ENCODE data around the gene SOX13. TPM values are rescaled to one million over a fixed set of nuclear protein-coding genes. Genes with fewer than 3 reads are reported as not detected.

Gene SOX13
- total RNA-seq, 1 donor from 2014 or later = 41.0 TPM

DNA sequence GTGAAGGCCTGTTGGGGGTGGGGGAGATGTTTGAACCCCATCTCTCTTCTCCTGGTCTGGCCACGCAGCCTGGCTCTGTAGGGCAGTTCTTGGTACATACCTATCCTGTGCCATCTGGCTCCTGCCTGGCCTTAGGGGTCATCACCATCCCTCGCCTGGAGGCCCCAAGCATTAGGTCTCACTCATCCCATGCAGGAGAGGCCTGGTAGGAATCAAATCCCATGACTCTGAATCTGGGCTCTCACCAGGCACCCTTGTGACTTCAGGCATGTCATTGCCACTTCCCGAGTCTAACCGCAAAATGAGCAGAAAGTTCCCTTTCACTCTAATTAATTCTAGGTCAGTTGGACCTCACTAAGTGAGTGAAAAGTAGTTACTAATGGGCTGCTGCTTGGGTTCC, 41.7 kb downstream of the SOX13 start:
- Histone ChIP-seq H3K36me3 (peaks cover 6 to 37% of the 10 kb centered on the region in 2 donors), H3K27me3 (no peaks in the 10 kb centered on the region), H3K4me3 (no peak overlapping the region), H3K9me3 (no peaks in the 10 kb centered on the region), H3K27ac (no peak overlapping the region), H3K4me1 (peaks cover 45% of the 10 kb centered on the region)
- no peak for DNase-seq (ENCODE audit: extremely low spot score in 2 of 2)
- intact Hi-C loops (cut with DNase I) = no loop called here
- TF ChIP-seq, protein P1, sequence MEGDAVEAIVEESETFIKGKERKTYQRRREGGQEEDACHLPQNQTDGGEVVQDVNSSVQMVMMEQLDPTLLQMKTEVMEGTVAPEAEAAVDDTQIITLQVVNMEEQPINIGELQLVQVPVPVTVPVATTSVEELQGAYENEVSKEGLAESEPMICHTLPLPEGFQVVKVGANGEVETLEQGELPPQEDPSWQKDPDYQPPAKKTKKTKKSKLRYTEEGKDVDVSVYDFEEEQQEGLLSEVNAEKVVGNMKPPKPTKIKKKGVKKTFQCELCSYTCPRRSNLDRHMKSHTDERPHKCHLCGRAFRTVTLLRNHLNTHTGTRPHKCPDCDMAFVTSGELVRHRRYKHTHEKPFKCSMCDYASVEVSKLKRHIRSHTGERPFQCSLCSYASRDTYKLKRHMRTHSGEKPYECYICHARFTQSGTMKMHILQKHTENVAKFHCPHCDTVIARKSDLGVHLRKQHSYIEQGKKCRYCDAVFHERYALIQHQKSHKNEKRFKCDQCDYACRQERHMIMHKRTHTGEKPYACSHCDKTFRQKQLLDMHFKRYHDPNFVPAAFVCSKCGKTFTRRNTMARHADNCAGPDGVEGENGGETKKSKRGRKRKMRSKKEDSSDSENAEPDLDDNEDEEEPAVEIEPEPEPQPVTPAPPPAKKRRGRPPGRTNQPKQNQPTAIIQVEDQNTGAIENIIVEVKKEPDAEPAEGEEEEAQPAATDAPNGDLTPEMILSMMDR (IDR thresholded peaks at IDR 0.05) = no peak
- no peak for TF ChIP-seq POLR2A (IDR thresholded peaks at IDR 0.05)
- TF ChIP-seq POLR2AphosphoS5 (IDR thresholded peaks at IDR 0.05; ENCODE audit: insufficient read depth in 1 of 2, low read depth in 1 of 2) = no peak

DNA sequence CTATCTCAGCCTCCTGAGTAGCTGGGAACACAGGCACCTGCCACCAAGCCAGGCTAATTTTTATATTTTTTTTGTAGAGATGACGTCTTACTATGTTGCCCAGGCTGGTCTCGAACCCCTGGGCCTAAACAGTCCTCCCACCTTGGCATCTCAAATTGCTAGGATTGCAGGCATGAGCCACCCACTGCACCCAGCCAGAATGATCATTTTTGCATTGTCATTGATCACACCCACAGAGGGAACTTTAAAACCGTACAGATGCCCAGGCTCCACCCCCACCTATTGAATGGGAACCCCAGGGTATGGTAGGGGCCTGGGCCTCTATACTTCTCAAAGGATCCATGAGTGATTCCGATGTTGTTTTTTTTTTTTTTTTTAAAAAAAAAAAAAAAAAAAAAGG, 42.2 kb downstream of the SOX13 start:
- Histone ChIP-seq H3K4me1 (peaks cover 41% of the 10 kb centered on the region), H3K36me3 (peaks cover 6 to 42% of the 10 kb centered on the region in 2 donors), H3K27ac (no peak overlapping the region), H3K27me3 (no peaks in the 10 kb centered on the region), H3K9me3 (no peaks in the 10 kb centered on the region), H3K4me3 (no peak overlapping the region)
- intact Hi-C loops (cut with DNase I) = no loop called here
- TF ChIP-seq POLR2AphosphoS5 (IDR thresholded peaks at IDR 0.05; ENCODE audit: insufficient read depth in 1 of 2, low read depth in 1 of 2) = no peak
- TF ChIP-seq, protein P1 (IDR thresholded peaks at IDR 0.05) = no peak
- TF ChIP-seq POLR2A (IDR thresholded peaks at IDR 0.05) = no peak
- DNase-seq (ENCODE audit: extremely low spot score in 2 of 2) = no peak

DNA sequence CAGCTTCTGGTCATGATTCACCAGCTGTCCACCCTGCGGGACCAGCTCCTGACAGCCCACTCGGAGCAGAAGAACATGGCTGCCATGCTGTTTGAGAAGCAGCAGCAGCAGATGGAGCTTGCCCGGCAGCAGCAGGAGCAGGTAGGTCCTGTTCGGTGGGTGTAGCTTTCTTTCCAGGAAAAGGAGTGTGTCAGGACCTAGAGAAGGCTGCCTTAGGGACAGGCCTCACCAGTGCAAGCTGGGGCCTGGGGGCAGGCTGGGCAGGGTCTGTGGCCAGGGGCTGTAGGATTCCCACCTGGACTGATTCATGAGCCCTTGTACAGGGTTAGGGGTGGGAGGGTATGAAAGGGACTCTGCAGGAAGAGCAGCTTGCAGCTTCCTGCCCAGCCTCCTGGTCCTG, 43.6 kb downstream of the SOX13 start:
- intact Hi-C loops (cut with DNase I) = no loop called here
- H3K4me3 ChIP-seq = no peak overlapping the region
- H3K27ac ChIP-seq = no peak overlapping the region
- no peak for TF ChIP-seq POLR2A (IDR thresholded peaks at IDR 0.05)
- TF ChIP-seq, protein P1 (IDR thresholded peaks at IDR 0.05) = no peak
- TF ChIP-seq POLR2AphosphoS5 (IDR thresholded peaks at IDR 0.05; ENCODE audit: insufficient read depth in 1 of 2, low read depth in 1 of 2) = no peak
- no peak for DNase-seq (ENCODE audit: extremely low spot score in 2 of 2)
- no peaks in the 10 kb centered on the region for H3K27me3 ChIP-seq
- peaks cover 27% of the 10 kb centered on the region for H3K4me1 ChIP-seq
- H3K9me3 ChIP-seq = no peaks in the 10 kb centered on the region
- peaks cover 6 to 48% of the 10 kb centered on the region in 2 donors for H3K36me3 ChIP-seq

DNA sequence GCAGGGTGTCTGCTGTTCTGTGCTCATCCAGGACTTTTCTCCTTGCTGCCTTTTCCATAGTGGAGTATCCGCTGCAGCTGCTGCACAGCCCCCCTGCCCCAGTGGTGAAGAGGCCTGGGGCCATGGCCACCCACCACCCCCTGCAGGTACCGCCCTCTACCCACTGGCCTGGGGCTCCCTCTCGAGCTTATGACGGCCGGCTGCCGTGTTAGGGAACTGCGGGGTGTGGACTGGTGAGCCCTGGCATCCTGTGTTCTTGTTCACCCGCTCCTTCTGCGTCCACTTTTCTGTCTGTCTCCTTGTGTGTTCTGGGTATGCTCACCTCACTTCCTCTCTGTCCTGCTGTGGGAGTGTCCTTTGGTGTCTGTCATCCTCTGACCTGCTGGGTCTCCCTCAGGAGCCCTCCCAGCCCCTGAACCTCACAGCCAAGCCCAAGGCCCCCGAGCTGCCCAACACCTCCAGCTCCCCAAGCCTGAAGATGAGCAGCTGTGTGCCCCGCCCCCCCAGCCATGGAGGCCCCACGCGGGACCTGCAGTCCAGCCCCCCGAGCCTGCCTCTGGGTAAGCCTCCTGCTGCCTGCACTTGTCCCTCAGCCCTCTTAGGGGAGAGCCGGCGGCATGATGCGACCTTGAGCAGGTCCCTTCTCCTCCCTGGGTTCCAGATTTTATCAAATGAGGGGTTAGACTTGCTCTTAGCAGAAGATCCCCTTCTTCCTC, 49.1 kb downstream of the SOX13 start:
- intact Hi-C loops (cut with DNase I) = no loop called here
- Histone ChIP-seq H3K9me3 (no peaks in the 10 kb centered on the region), H3K4me1 (peaks cover 11% of the 10 kb centered on the region), H3K4me3 (no peak overlapping the region), H3K36me3 (peaks cover 0 to 77% of the 10 kb centered on the region in 2 donors), H3K27ac (no peak overlapping the region), H3K27me3 (no peaks in the 10 kb centered on the region)
- no peak for DNase-seq (ENCODE audit: extremely low spot score in 2 of 2)
- TF ChIP-seq POLR2AphosphoS5 (IDR thresholded peaks at IDR 0.05; ENCODE audit: insufficient read depth in 1 of 2, low read depth in 1 of 2) (no peak), POLR2A (IDR thresholded peaks at IDR 0.05) (no peak)
- TF ChIP-seq, protein P1 (IDR thresholded peaks at IDR 0.05) = no peak

DNA sequence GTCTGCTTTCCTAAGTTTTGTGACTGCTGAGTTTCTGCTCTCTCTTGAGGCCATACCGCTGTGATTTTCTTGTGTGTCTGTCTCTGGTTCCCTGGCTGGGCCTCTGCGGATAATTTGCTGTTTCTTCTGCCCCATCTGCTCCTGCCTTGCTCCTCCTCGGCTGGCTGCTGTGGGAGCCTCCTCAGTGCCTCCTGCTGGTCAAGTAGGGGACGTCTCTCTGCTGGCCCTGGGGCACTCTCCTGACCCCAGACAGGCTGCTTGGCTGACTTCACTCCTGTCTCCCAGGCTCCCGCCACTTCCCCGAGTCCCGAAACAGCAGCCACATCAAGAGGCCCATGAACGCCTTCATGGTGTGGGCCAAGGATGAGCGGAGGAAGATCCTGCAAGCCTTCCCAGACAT, 50.5 kb downstream of the SOX13 start:
- H3K9me3 ChIP-seq = no peaks in the 10 kb centered on the region
- DNase-seq (ENCODE audit: extremely low spot score in 2 of 2) = no peak
- no peak overlapping the region for H3K27ac ChIP-seq
- H3K27me3 ChIP-seq = no peaks in the 10 kb centered on the region
- peaks cover 0 to 63% of the 10 kb centered on the region in 2 donors for H3K36me3 ChIP-seq
- no peak for TF ChIP-seq POLR2A (IDR thresholded peaks at IDR 0.05)
- TF ChIP-seq, protein P1 (IDR thresholded peaks at IDR 0.05) = no peak
- TF ChIP-seq POLR2AphosphoS5 (IDR thresholded peaks at IDR 0.05; ENCODE audit: insufficient read depth in 1 of 2, low read depth in 1 of 2) = no peak
- intact Hi-C loops (cut with DNase I) = no loop called here
- no peak overlapping the region for H3K4me3 ChIP-seq
- peaks cover 23% of the 10 kb centered on the region for H3K4me1 ChIP-seq

All from vagina (tissue), 2 donors.